Cardiac septum (tissue), 1 donor: ENCODE results near the gene MVP. TPM values are rescaled to one million over a fixed set of nuclear protein-coding genes. Genes with fewer than 3 reads are reported as not detected.

Experiments used
- DNase-seq: peaks from one replicate; pipeline ENCODE4 v3.0.0-alpha.2; 2020; ENCODE audit warnings: low spot score
- intact Hi-C: fragments of 100-400 bp; cut with DNase I; formaldehyde crosslinking; loops from one replicate; pipeline ENCODE4 v1.14.0; 2022
- total RNA-seq: library from RNA; stranded (reverse); fragmentation: NEBNext Ultra II Directional; extraction: Animal tissue kit (Norgen Biotek cat#: 25700); gene quantifications from one replicate; pipeline ENCODE4 v1.2.1, GENCODE V29; 2021
- donor health status: DM: no; HTN: no; CAD: no.

The MVP gene
- total RNA-seq, 1 donor from 2014 or later: 60.2 TPM

GRCh38 chr16:29835926-29836325 is 15.7 kb downstream of the MVP start:
- DNase-seq: no peak
- intact Hi-C loops: loop anchor here (10.0 kb wide), 2 partner anchors 69 to 999 kb away; partner anchors contain the start of gene ASPHD1

DNA sequence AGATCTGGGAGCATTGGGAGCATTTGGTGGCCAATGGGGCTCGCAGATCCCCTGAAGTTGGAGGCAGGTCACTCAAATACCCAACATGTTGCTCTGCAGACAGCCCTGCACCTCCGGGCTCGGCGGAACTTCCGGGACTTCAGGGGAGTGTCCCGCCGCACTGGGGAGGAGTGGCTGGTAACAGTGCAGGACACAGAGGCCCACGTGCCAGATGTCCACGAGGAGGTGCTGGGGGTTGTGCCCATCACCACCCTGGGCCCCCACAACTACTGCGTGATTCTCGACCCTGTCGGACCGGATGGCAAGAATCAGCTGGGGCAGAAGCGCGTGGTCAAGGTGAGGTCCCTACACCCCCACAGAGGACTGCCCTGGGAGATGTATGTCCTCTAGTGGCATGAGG is 16.4 kb downstream of the MVP start:
- intact Hi-C loops: loop anchor here (10.0 kb wide), 2 partner anchors 68 to 998 kb away; partner anchors contain the start of gene ASPHD1
- DNase-seq: no peak

DNA sequence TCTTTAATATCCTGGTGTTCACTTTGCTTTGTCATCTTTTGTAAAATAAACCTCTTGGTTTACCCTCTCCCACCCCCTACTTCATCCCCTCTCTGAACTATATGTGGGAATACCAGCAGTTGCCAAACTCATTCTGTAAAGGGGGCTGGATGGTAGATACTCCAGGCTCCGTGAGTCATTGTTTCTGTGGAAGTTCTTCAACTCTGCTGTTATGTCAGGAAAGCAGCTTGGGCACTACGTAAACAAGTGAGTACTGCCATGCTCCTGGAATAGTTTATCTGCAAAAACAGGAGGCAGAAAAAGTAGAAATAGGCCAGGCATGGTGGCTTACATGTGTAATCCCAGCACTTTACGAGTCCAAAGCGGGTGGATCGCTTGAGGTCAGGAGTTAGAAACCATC is 17.6 kb downstream of the MVP start:
- intact Hi-C loops: loop anchor here (10.0 kb wide), 2 partner anchors 67 to 997 kb away; partner anchors contain the start of gene ASPHD1
- DNase-seq: no peak

GRCh38 chr16:29839822-29840221 is 19.6 kb downstream of the MVP start:
- intact Hi-C loops: loop anchor here (10.0 kb wide), 2 partner anchors 65 to 995 kb away; partner anchors contain the start of gene ASPHD1
- no peak for DNase-seq

DNA sequence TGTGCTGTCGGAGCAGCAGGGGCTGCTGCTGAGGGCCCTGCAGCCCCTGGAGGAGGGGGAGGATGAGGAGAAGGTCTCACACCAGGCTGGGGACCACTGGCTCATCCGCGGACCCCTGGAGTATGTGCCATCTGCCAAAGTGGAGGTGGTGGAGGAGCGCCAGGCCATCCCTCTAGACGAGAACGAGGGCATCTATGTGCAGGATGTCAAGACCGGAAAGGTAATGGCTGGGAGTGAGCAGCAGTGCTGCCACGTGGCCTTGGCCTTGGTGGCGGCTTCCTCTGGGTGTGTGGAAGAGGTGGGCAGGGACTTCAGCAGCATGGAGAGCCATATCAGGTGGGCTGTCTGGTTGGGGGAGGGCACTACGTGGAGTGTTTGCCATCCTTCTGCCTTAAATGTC is 20.0 kb downstream of the MVP start:
- no peak for DNase-seq
- intact Hi-C loops: no loop called here

DNA sequence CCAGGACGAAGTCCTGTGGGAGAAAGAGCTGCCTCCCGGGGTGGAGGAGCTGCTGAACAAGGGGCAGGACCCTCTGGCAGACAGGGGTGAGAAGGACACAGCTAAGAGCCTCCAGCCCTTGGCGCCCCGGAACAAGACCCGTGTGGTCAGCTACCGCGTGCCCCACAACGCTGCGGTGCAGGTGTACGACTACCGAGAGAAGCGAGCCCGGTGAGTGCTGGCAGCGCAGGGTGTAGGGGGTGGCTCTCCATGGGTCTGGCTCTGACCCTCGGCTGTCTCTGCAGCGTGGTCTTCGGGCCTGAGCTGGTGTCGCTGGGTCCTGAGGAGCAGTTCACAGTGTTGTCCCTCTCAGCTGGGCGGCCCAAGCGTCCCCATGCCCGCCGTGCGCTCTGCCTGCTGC is 21.4 kb downstream of the MVP start:
- intact Hi-C loops: no loop called here
- no peak for DNase-seq

- DNase-seq: no peak
- intact Hi-C loops: no loop called here
Observed at GRCh38 chr16:29842732-29843346, 22.6 kb downstream of the MVP start.

DNA sequence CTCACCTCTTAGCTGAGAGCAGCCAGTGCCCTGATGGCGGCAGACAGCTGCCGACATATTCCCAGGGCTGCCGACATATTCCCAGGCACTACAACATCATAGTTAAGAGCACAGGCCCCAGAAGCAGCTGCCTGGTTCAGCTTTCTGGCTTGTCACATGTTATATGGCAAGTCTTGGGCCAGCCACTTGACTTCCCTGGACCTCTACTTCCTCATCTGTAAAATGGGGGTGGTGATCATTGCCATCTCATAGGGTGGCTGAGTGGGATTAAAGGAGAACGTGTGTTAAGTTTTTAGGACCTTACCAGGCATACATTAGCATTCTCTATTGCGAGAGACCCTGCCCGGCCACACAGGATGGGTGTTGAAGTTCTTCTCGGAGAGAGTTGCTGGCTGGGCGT is 23.7 kb downstream of the MVP start:
- no peak for DNase-seq
- intact Hi-C loops: no loop called here

GRCh38 chr16:29844575-29845331 is 24.5 kb downstream of the MVP start:
- intact Hi-C loops: loop anchor here (5.0 kb wide), 1 partner anchor 147 kb away; no protein-coding TSS in a partner anchor
- no peak for DNase-seq

DNA sequence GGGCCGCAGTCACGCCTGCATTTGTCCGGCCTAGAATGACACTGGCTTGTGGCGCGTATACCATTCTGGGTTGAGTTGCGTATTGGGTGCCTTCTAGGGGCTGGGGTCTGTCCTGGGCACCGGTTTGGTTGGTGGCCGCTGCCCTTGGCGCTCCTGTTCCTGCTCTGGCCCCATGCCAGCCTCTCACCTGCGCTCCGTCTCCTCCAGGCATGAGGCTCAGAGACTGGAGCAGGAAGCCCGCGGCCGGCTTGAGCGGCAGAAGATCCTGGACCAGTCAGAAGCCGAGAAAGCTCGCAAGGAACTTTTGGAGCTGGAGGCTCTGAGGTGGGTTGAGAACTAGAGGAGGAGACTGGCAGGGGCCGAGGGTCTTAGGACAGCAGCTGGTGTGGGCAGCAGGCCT is 25.4 kb downstream of the MVP start:
- no peak for DNase-seq
- intact Hi-C loops: loop anchor here (5.0 kb wide), 1 partner anchor 148 kb away; no protein-coding TSS in a partner anchor

DNA sequence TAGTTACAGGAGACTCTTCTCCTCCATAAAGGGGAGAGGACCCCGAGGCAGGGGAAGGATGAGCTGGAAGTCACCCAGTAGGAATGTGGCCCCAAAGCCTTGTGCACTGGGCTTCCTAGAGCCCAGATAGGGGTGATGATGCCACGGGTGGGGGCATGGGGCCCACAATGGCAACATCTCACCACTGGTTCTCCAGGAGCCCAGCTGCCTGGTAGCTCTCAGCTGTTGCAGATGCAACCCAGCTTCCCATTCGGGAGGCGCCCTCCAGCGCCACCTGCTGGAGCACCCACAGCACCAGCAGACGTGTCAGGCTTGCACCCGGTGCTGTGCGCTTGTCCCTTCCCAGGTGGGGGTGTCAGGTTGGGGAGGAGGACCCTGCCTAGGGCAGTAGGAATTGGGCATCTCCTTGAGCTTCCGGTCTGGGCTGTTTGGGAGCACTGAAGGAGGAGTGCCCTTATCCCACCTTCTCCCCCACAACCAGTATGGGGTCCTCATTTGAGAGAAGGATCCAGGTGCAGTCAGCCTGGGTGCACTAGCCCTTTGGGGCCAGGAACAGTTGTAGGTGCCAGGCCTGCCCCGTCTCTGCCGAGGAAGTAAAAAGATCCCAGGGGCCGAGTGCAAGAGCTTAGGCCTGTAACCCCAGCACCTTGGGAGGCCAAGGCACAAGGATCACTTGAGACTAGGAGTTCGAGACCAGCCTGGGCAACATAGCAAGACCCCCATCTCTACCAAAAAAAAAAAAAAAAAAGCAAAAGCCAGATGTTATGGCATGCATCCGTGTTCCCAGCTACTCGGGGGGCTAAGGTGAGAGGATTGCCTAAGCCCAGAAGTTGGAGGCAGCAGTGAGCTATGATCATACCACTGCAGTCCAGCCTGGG is 28.4 kb downstream of the MVP start:
- DNase-seq: peak; percentile 93
- intact Hi-C loops: loop anchor here (5.0 kb wide), 1 partner anchor 151 kb away; no protein-coding TSS in a partner anchor

DNA sequence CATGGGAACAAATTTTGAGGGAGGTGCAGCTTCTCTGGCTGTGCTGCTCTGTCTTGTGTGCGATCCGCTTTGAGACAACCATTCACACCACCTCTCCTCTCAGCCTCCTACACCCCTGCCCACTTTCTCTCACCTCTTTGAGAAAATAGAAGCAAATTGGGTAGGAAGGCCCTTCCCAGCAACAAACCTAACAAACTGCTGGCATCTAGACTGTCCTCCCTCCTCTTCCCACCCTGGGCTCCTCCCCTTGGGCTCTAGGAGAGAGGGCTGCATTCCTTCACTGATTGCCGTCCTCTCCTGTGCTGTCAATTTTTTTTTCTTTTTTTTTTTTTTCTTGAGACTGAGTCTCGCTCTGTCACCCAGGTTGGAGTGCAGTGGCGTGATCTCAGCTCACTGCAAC is 29.2 kb downstream of the MVP start:
- intact Hi-C loops: loop anchor here (5.0 kb wide), 1 partner anchor 152 kb away; no protein-coding TSS in a partner anchor
- no peak for DNase-seq

- intact Hi-C loops: no loop called here
- DNase-seq: no peak
Observed at GRCh38 chr16:29850998-29851397, 30.7 kb downstream of the MVP start.

DNA sequence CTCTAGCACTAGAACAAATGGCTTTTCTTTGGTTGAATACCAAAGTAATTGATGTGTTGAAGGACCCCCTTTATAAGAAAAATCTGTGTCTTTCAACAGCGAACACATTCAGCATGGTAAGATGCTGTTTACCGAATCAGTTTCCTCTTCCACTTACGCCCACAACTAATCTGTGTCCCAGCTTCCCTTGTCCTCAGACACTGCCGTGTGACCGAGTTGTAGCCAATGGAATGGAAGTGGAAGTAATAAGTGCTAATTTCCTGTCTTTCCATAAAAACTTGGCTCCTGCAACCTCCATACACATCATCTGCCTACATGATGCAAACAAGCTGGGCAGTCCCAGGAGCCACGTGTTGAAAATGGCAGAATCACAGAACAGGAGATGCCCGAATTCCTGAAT is 32.4 kb downstream of the MVP start:
- intact Hi-C loops: no loop called here
- DNase-seq: no peak

GRCh38 chr16:29854520-29855100 is 34.3 kb downstream of the MVP start:
- intact Hi-C loops: no loop called here
- no peak for DNase-seq

DNA sequence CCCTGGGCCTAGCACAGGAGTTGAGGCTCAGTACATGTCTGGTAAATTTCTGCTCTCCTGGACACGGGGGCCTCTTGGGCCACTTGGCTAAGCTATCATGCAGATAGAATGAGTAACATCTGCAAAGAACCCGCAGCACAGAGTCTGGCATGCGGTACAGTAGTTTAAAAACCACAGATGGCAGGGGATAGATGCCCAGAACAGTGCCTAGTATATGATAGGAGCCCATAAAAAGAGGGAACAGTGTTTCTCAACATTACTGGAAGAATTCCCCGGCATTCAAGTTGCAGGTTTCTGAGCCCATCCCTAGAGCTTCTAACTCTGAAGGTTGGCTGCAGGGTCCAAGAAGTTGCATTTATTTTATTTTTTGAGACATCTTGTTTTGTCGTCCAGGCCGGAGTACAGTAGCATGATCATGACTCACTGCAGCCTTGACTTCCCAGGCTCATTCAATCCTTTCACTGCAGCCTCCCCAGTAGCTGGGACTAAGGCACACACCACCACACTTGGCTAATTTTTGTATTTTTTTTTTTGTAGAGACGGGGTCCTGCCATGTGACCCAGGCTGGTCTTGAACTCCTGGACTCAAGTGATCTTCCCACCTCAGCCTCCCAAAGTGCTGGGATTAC is 37.0 kb downstream of the MVP start:
- no peak for DNase-seq
- intact Hi-C loops: no loop called here

- no peak for DNase-seq
- intact Hi-C loops: no loop called here
Observed at GRCh38 chr16:29858149-29858849, 38.0 kb downstream of the MVP start.

DNA sequence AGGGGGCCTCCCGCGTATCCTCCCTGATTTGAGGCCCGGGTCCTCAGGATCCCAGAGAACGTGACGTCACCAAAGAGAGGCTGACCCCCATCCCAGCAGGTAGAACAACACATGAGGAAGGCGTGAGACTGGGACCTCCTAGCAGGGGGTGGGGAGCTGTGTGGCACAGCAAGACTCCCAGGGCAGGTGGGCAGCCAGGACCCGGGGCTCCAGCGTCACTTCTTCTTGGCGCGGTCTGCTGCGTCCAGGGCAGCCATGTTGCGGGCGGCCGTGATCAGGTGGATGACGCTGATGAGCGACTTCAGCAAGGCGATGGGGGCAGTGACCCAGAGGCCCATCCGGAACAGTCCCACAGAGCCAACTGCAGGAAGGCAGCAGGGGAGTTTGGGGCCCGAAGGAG is 38.7 kb downstream of the MVP start:
- intact Hi-C loops: no loop called here
- DNase-seq: no peak
